ENCODE measurements around the gene SLC12A8.

Gene SLC12A8

DNA sequence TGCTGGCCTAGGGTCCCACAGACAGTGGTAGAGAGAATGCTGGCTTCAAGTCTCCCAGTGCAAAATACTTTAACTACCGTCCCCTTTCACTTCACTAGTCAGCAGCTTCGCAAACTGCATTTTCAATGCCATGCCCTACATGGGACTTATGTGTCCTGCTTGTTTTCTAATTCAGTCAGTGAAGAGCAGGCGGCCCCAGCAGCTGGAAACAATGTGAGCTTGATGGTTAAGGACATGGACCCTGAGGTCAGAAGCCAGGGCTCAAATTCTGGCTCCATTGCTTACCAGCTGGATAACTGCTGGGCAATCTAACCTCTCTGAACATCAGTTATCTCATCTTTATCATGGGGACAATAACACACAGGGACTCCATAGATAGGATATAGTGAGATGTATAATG is 58.4 kb downstream of the SLC12A8 start:
- DNase-seq (ENCODE audit: low read depth) = no peak

DNA sequence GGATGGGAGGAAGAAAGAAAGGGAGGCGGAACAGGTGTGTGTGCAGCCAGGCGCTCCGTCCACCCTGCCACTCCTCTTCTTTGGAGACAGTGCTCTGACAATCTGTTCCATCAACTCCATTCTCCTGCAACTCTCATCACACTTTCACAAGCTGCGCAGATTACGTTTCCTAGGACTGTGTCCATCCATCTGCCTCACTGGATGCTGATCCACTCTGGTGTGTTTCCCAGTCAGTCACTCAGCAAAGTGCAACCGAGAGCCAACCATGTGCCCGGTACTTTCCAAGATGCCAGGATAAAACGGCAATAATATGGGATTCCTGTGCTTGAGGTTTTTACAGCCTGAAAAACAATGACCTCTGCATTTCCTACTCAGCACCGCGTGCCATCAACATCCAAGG is 59.6 kb downstream of the SLC12A8 start:
- no peak for DNase-seq (ENCODE audit: low read depth)

GRCh38 chr3:125151916-125152315 is 60.6 kb downstream of the SLC12A8 start:
- DNase-seq (ENCODE audit: low read depth) = no peak

GRCh38 chr3:125151442-125151817 is 61.1 kb downstream of the SLC12A8 start:
- DNase-seq (ENCODE audit: low read depth) = no peak

- no peak for DNase-seq (ENCODE audit: low read depth)
Measured at GRCh38 chr3:125150525-125151441, 61.8 kb downstream of the SLC12A8 start.

DNA sequence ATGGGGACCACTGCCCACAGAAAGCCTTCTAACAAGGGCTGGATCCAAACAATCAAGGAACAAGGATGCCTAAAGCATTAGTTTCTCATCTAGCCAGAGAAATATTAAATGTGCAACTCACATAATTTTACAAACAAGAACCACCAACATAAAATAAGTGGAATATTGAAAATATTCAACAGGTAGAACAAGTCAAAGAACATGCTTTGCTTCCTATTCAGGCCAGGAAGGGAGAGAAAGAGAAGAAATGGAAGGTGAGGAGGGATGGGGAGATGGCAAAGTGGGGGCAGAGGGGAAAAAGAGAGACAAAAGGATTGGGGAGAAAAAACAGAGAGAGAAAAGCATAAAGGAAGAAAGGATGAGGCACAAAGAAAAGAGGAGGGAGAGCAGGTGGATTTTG is 63.1 kb downstream of the SLC12A8 start:
- no peak for DNase-seq (ENCODE audit: low read depth)

DNA sequence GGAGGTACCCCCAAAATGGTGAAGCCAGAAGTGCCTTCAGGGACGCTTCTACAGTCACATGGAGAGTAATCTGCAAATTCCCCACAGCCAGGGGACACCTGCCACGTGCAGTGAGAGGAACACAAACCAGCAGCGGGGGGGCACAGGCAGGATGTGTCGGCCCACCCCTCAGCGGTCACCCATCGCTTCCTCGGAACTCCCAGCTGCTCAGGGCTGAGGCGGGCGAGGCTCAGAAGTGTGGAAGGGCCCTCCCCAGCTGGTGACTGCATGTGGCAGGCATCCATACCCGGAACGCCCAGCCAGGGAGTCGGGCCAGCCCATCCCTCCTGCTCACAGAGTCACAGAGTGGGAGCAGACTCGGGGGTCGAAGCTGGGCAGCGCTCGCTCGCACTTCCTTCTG is 63.7 kb downstream of the SLC12A8 start:
- DNase-seq (ENCODE audit: low read depth) = no peak

GRCh38 chr3:125148016-125148812 is 64.3 kb downstream of the SLC12A8 start:
- no peak for DNase-seq (ENCODE audit: low read depth)

- no peak for DNase-seq (ENCODE audit: low read depth)
Measured at GRCh38 chr3:125147491-125147820, 65.1 kb downstream of the SLC12A8 start.

DNA sequence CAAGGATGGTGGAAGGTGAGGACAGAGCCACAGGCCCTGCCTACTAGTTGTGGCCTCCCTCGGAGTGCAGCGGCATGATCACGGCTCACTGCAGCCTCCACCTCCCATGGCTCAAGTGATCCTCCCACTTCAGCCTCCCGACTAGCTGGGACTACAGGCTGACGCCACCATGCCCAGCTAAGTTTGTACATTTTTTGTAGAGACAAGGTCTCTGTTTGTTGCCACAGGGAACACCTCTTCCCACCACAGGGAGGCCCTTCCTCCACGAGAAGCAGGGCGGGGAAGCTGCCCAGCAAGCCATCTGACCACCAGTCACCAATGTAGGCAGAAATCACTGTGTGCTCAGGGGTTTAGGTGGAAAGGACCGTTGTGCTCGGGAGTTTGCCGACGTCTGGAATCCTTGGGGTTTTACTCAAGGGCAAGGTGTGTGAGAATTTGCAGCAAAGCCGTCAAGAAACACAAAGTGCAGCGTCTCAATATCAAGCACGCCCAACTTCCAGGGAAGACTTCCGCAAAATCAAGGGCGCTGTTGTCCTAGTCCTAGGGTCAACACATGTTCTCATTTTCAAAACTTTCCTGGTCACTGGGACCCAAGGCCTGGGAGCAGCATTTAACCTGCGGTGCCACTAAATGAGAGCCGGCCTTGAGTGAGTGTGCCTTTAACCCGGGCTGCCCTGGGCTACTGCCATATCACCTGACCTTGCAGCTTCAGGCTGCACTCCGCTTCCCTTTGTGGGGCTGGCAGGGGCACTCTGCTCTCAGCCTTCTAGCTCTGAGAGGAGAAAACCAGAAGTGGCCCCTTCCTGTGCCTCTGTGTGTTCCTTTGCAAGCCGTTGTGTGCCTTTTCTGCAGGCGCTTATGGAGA is 65.7 kb downstream of the SLC12A8 start:
- DNase-seq (ENCODE audit: low read depth) = no peak

DNA sequence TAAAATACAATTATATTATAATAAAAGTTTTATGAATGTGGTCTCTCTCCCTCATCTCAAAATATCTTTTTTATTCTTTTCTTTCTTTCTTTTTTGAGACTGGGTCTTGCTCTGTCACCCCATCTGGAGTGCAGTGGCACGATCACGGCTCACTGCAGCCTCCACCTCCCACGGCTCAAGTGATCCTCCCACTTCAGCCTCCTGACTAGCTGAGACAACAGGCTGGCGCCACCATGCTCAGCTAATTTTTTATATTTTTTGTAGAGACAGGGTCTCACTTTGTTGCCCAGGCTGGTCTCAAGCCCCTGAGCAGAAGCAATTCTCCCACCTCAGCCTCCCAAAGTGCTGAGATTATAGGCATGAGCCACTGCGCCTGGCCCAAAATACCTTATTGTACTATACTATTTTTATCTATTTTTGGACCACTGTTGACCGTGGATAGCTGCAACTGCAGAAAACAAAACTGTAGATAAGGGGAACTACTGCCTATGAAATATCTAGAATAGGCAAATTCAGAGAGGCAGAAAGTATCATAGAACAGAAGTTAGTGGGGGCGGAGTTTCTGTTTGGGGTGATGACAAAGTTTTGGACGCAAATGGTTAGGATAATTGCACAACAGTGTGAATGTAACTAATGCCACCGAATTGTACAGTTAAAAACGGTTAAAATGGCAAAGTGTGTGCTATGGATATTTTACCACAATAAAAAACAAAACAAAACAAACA is 66.6 kb downstream of the SLC12A8 start:
- DNase-seq (ENCODE audit: low read depth) = no peak

DNA sequence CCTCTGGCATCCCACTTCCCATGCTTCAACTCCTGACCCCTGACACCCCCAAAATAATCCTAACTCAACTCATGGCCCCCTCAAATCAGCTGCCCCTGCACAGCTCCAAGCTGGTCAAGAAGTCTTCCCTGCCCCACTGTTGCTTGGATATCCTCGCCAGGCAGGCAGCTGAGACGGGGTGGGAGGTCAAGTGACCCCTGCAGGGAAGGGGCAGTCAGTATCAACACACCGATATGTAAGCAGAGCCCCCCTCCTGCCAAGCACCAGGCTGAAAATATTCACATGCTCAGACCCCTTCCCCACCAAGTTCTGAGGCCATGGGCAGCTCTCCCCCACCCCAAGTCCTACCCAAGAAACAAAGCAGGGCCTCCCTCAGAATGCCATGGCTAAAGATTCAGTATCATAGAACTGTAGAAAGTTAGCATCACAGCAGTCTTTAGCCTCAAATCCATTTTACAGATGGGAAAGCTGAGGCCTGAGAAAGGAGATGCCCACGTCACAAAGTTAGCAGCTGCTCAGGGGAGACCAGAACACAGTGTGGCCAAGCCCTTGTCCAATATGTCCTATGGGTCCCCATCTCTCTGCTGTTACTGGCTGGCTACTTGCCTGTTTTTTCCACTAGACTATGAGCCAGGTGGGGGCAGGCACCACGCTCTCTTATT is 67.8 kb downstream of the SLC12A8 start:
- no peak for DNase-seq (ENCODE audit: low read depth)

- DNase-seq (ENCODE audit: low read depth) = no peak
Measured at GRCh38 chr3:125143982-125144652, 68.4 kb downstream of the SLC12A8 start.

- no peak for DNase-seq (ENCODE audit: low read depth)
Measured at GRCh38 chr3:125143538-125143937, 69.0 kb downstream of the SLC12A8 start.

- no peak for DNase-seq (ENCODE audit: low read depth)
Measured at GRCh38 chr3:125142940-125143339, 69.6 kb downstream of the SLC12A8 start.

DNA sequence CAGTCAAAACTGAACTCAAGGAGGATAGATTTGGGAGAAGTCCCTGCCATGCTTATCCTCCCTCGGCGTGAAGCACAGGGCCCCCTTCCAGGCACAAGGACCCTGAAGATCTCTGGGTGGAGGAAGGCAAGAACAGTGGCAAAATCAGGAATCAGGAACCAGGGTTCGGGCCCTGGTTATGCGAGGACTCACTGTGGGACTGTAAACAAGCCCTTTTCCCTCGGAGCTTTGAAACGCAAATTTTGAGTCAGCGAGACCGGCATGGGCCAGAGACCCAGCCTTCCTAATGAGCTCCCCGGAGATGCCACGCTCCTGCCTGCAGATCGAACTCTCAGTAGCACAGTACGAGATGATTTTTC is 70.1 kb downstream of the SLC12A8 start:
- no peak for DNase-seq (ENCODE audit: low read depth)

GRCh38 chr3:125141596-125142419 is 70.7 kb downstream of the SLC12A8 start:
- no peak for DNase-seq (ENCODE audit: low read depth)

DNA sequence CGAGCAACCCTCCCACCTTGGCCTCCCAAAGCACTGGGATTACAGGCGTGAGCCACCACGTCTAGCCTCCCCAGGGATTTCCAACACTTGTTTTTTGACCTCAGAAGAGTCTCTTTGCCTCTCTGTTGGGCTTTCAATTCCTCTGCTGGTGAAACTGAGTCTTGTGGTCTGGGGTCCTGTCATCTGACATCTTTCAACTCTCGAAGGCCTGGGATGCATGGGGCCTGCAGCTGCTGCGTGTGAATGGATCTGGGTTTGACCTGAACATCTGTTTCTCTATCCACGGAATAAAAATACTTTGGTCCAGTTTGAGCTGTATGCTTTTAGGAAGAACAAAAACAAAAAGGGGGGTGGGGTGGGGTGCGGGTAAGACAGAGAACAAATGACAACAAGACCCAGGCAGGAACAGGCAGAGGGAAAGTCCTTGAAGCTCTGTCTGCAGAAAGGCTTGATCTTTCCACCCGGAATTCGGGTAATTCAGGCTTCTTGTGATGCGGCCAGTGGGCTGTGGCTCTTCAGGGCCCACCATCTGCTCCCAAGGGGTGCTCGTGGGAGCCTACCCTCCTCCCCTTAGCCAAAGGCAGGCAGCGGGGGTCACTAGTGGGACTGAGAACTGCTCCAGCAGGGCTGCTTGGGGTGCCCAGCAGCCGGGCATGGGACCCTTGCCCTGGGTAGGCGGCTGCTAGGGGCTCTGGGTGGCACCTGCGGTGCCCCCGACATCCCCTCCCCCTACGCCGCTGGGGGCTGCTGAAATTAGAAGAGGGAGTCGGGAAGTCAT is 71.5 kb downstream of the SLC12A8 start:
- no peak for DNase-seq (ENCODE audit: low read depth)
